HG03196 (cell line): ENCODE results near the gene RSRC1.
"Not testable (repeated sequence)": the region's sequence is repeated elsewhere in the genome, so short reads cannot be mapped to it uniquely, and the experiment has no call there.

Experiments
- ATAC-seq: cut with Tn5 transposase; IDR thresholded peaks from one replicate; pipeline ENCODE4 v1.9.1; 2021; ENCODE audit not compliant: unreplicated experiment

RSRC1 gene

DNA sequence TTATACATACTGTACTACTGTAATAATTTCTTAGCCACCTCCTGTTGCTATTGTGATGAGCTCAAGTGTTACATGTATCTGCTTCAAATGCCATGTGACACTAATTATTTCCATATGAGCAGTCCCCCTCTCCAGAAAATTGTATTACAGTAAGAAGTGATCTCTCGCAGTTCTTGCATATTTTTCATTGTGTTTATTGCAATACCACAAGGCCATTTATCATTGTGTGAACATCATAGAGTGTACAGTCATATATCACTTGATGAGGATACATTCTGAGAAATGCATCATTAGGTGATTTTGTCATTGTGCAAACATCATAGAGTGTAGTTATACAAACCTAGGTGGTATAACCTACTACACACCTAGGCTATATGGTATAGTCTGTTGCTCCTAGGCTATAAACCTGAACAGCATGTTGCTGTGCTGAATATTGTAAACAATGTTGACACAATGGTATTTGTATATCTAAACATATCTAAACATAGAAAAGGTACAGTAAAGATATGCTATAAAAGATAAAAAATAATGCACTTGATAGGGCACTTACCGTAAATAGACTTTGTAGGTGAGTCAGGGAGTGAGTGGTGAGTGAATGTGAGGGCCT lies 271.5 kb downstream of the RSRC1 start:
- no peak for ATAC-seq

DNA sequence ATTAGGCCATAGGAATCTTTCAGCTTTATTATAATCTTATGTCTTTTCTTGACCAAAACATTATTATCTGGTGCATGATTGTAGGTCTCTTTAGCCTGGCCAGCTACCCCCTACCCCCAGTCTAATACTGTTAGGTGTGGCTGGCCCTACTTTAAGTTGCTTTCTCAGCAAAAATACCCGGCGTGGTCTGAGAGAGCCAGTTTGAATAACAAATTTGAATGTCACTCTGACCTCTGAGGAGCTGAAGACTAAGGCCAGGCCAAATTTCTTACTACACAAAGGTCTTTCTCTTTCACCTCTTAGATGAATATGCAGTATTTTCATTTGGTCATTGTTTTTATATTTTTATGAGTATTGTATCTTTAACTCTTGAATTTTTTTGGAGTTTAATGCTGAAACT lies 272.6 kb downstream of the RSRC1 start:
- no peak for ATAC-seq

DNA sequence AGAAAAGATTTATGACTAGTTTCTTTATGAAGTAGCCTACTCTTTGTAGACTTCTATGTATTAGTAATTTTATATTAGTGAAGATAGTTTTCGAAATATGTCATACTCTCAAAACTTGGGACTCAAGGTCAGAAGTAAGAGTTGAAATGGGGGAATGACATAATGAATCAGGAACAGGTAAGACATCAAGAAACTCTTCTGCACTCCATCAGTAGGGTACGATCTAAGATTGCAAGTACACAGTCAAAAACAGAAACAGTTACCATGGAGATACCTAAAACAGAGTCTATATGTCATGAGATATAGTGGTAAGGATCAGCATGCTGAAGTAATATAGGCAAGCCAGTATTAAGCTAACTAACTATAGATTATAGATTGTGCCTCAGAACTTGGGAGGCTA lies 274.1 kb downstream of the RSRC1 start:
- ATAC-seq, result no peak

DNA sequence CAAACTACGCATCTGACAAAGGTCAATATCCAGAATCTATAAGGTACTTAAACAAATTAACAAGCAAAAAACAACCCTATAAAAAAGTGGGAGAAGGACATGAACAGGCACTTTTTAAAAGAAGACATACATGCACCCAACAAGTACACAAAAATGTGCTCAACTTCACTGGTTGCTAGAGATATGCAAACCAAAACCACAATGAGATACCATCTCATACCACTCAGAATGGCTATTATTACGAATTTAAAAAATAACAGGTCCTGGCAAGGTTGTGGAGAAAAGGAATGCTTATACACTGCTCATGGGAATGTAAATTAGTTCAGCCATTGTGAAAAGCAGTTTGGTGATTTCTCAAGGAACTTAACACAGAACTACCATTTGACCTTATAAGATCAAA lies 285.5 kb downstream of the RSRC1 start:
- no peak for ATAC-seq

DNA sequence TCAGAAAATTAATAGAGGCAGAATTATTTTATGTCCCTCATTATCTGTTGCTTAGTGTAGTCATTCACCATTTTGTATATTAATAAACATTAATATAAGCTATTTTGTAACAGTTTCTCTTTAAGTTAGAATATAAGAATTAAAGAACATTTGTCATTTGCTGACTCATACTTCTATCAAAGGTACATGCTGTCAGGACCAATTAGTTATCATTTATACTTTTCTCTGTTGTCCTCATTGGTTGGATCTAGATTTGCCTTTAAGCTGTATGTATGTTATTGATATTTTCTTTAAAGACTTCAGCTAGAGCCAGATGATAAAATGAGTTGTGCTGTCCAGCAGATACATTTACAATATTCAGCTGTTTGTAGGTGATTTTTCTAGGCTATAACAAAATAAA lies 292.7 kb downstream of the RSRC1 start:
- no peak for ATAC-seq

DNA sequence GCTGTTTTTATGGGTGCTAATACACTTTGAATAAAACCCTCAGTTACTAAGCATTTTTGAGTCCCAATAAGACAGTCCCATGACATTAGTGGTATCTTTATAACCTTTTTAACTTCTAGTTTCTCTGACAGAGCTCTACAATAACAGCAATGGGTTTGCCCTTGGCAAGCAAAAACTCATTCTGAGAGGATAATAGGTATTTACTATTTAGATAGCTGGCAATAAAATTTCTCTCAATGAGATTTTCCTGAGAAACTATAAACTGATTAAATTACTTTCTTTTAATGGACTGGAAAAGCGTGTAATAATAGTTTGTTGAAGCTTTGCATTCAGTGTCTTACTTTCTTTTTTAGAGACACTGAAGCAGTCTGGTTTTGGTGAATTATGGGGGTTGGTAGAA lies 293.1 kb downstream of the RSRC1 start:
- no peak for ATAC-seq

DNA sequence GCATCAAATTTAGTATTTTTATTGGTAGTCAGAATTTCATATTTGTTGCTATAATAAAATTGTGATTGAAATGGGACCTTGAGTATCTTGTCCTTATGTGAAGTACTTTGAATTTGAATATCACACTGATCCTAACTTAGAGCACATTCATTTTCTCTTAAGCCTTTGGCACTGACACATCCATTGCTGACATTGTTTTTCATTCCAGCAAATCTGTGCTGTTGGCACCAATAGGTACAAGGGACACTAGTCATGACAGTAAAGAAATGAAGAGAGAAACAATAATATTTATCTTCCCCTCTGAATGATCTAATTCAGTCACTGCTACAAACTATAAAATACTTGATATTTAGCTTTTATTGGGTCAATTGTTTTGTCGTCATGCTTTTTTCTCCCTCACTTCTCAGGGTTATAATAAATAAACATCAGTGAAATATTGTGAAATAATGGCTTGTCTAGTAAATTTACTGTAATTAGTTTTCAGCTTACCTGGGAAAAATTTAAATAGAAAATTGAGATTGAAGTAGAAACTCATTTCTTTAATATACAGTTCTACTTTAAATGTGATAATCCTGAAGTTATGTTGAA lies 294.3 kb downstream of the RSRC1 start:
- ATAC-seq, result no peak

DNA sequence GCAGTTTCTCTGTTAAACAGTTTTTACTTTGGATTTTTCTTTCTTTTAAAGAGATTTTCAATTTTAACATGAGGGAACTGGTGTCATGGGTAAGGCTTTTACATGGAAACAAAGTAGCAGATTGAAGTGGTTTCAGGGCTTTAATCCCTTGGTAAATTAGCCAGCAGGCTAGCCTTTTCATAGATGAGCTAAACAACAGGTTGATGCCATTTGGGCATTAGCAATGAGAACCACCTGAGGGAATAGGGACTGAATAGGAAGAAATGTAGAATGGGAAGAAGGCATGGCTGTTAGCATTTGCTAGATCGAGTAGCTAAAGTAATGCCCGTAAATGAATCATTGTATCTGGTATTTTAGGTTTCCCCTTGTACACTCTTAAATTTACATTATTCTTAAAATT lies 295.6 kb downstream of the RSRC1 start:
- no peak for ATAC-seq

DNA sequence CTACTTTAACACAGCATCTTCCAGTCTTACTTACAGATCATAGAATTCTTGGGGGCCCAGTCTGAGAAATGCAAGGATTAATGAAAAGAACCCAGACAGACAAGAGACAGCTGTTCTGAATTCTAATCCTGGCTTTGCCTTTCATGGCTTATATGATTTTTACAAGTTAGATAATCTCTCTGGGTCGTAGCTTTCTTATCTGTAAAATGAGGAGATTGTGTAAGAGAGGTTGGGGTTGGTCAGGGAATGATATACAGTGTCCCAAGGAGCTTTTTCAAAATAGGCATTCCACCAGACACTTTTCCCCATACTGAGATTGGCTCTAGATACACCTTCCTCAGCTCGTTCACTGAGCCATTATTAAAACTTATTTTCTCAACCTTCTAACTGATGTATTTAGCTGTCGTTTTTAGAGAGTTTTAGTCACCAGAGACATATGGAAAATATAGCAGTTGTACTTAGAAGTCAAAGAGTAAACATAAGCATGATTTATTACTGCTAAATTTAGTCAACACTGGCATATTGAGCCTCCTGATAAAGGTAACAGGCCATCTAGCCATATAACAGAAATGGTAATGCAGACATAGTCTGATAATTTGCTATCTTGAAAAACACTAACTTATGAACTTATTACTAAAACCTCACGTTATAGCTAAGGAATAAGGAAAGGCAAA lies 298.1 kb downstream of the RSRC1 start:
- no peak for ATAC-seq

DNA sequence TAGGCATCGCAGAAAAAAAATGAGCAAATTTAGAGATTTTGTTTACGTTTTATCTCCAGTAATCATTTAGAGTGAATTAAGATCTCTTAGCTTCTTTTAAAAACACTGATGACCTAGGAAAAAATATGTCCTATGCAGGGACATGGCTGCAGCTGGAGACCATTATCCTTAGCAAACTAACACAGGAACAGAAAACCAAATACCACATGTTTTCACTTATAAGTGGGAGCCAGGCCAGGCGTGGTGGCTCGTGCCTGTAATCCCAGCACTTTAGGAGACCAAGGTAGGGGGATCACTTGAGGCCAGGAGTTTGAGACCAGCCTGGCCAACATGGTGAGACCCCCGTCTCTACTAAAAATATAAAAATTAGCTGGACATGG lies 298.6 kb downstream of the RSRC1 start:
- ATAC-seq, result not testable (repeated sequence)

DNA sequence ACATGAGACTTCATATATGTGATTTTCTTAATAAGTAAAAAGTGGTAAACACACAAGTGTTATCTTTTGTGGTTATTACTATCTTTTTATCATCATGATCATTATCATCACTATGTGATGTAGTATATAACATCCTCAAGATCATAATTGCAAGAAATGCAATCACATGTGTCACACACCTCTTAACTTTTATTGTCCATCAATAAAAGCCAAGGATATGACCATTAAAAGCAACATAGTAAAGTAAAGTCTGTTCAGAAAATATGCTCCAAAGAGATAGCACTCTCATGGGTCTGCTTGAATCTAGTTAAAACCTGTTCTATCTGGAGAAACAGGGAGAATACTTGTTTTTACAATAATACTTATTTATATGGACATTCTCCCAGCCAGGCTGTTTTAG lies 308.1 kb downstream of the RSRC1 start:
- ATAC-seq, result no peak

DNA sequence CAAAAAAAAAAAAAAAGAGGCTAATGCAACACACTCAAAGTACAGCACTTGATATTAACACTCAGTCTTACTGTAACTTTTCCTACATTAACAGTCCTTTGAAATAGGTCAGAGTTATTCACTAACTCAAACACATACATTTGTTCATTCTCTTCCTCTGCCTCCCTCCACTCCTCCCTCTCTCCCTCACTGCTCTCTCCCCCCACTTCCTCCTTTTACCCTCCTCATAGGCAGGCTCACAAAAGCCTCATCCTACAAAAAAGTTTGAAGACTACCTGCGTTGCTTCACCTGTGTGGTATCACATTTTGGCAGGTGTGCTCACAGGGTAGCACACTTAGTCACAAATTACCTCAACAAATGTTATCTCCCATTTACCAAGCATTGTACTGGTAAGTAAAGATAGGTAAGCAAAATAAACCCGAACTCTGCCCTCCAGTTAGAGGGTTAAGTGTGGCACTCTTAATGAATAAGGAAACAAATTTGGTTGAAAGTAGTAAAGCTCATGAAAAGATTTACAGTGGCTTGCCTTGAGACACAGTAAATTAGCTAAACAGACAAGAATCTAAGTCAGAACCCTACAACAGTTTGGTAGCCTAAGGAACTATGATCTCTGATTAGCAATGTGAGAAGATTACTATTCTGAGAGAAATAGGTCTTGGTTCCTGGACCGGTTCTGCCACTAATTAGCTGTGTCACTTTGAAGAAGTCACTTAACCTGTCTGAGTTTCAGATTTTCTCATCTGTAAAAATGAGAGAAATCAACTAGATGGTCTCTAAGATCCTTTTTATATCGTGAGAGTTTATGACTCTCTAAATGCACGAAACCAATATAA lies 310.1 kb downstream of the RSRC1 start:
- ATAC-seq, result no peak

DNA sequence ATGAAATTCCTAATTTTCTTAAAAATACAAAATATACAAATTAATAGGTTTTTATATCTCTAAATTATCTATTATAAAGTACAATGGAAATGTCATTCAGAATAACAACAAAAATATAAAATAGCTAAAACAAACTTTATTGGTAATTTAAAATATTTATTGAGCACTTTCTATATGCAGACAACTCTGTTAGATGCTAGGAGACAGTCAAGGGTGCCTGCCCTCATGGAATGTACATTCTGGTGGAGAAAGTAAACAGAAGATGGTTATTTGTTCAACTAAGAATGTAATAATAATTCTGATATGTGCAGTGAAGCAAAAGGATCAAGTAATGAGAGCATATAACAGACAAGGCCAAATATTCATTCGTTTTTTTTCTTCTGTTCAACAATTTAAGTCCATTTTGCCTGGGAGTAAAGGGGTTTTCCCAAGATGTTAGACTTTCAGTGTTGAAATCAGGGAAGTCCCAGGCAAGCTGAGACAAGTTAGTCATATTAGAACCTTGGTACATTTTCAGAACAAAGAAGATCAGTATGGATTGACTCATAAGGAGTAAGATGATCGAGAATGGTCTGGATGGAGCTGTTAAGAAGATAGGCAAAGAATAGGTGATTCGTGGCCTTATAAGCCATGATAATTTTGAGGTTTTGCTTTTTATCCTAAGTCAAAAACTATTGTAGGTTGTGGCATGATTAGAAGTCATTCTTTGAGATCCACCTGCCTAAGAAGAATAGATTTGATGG lies 310.9 kb downstream of the RSRC1 start:
- ATAC-seq, result peak; percentile 97

DNA sequence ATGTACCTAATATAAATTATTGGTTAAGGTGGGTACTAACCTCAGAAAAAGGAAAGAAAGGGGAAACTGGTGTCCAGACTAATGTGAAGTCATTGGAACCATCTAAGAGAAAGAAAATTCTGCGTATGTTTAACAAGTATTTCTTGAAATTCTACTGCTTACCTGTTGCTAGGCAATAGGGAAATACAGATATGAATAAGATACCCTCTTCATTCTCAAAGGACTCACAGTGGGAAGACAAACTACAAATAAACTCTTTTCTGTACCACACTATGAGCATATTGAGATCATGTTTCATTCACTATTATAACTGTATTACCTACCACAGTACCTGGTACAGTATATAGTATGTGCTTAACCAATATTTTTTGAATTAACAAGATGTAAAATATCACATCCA lies 320.6 kb downstream of the RSRC1 start:
- no peak for ATAC-seq

DNA sequence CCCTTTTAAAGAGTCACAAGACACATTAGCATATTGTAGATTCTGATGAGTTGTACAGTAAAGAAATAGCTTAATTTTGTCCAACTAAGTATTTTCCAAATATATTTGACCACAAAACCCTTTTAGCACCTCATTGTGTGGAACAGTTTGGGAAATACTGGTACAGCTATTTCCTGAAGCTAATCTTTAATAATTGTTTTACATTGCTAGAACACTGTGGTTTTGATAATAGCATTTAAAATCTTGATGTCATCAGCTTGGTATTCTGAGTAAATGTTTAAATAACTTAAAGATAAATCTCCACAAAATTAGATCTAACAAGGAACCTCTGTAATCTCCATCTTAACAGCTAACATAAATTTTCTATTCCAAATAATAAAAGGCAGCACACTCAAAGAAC lies 321.1 kb downstream of the RSRC1 start:
- ATAC-seq, result no peak

DNA sequence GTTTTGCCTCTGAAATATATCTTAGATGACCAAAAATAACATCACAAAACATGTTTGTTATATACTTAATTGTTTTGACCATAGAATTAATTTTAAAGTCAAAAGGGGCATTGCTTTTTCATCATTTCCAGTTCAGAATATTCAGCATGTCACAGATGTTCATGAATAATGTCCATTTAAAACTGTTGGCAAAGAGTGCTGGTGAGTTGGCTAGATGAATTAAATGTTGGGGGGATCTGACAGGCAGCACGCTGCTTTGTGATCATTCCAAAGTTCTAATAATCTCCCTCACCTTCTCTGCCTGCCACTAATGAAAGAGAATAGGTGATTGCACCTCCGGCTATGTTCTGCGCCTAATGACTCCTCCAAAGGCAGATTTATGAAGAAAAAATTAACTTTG lies 321.9 kb downstream of the RSRC1 start:
- ATAC-seq, result no peak

DNA sequence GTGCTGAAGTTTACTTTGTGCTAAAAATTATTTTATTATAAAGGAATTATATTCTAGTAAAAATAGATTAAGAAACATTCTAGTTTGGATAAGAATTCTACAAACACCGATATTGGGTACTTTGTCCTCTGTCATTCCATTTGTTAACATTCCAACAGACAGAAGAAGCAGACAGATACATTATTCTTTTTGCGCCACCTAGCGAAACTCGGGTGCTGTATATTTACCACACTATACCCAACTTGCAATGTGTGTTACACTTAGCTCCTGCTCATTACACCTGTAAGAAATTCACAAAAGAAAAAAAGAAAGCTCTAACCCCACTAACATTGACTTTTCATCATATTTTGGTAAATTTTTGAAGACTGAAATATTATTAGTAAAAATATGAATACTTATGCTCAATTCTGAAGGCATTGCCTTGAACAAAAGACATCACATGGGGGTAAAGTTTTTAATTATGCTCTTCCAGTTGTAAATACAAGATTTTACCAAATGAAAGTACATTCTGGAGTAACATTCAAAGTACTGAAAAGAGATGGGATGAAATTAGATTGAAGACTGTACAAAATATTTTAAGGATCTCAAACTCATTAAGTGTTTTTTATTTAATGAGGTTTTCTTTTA lies 324.6 kb downstream of the RSRC1 start:
- peak; percentile 87 for ATAC-seq

DNA sequence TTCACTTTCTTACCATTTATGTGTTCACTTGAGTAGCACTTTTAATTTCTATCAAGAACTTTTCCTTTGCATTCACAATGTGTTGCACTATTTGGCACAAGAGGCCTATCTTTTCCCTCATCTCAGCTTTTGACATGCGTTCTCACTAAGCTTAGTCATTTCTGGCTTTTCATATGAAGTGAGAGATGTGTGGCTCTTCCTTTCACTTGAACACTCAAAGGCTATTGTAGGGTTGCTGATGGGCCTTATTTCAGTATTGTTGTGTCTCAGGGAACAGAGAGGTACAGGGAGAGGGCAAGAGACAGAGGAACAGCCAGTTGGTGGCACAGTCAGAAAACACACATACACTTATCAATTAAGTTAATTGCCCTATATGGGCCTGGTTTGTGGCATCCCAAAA lies 333.7 kb downstream of the RSRC1 start:
- peak; percentile 96 for ATAC-seq

DNA sequence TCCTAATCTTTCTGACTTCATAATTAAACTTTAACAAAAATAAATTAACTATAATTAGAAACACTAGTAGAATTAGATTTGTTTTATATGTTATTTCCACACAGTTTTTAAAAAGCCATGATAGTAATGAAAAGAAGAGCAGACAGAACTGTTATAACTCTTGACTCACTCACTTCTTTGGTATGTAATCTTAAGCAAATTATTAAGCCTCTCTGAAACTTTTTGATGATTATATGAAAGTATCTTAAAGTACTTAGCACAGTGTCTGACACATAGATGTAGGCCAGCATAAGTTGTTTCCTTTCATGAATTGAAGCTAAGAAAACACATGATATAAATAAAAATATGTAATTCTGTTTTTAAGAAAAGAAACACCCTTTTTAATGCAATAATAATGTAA lies 337.5 kb downstream of the RSRC1 start:
- no peak for ATAC-seq

DNA sequence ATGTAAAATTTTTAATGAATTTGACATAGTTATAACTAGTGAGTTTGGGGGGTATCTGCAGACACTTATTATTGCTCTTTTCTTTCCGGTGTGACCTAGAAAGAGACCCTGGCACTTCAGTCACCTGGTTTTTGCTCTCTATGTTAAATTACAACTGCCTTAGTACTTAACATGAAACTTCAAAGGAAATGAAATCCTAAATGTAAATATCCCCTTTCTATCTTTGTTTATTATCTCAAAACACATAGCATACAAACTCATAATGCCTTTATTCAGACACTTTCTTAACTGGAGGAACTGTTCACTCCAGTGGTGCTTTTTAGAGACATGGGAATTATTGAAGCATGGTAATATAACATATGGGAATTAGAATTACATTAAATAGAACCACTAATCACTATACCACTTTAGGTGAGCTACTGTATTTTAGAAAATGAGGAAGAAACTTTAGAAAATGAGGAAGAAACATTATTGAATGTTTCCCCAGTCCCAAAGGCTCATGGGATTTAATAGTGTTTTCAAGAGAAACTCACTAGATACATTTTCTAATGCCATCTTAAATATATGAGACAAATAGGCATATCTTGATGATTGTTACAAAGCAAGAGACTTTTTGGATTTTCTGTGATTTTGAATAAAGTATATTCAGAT lies 341.6 kb downstream of the RSRC1 start:
- no peak for ATAC-seq
